Pancreas (tissue), 10 donors: ENCODE data around the gene INPP5D. TPM values are rescaled to one million over a fixed set of nuclear protein-coding genes. Genes with fewer than 3 reads are reported as not detected.

ENCODE experiments used
- ATAC-seq, 4 donors: fragments of 200-7000 bp; cut with Tn5 transposase; one replicate each; pipeline versions ENCODE4 v1.8.0 to v1.9.1; 2020; ENCODE audit warnings: mild to moderate bottlenecking in 4 of 4, moderate library complexity in 4 of 4
- DNase-seq, 6 donors: peaks; one replicate each; pipeline ENCODE4 v3.0.0-alpha.2; 2020
- FAIRE-seq: peaks from 2 replicates; lab custom pipeline; 2012; peaks lifted over from hg19 to GRCh38; lab: Jason Lieb, UNC
- H3K27ac ChIP-seq, 4 donors: fragments of 200-600 bp; sonication (generic); 1 replicate in 3 of 4; 2 replicates in 1 of 4; pipeline versions ENCODE4 v1.5.0 to v1.8.0; 2020
- H3K27me3 ChIP-seq, 4 donors: fragments of 200-600 bp; one replicate each; pipeline ENCODE4 v1.8.0; 2021
- H3K36me3 ChIP-seq, 3 donors: fragments of 200-600 bp; sonication (generic) in 1 of 3; one replicate each; pipeline versions ENCODE4 v1.5.0 to v1.8.0; 2020 to 2021
- H3K4me1 ChIP-seq, 3 donors: fragments of 200-600 bp; one replicate each; pipeline ENCODE4 v1.8.0; 2021
- H3K4me3 ChIP-seq, 4 donors: fragments of 200-600 bp; sonication (generic) in 2 of 4; one replicate each; pipeline versions ENCODE4 v1.5.0 to v1.8.0; 2020 to 2021
- H3K9me3 ChIP-seq, 4 donors: fragments of 200-600 bp; one replicate each; pipeline ENCODE4 v1.8.0; 2021
- WGBS, 2 donors: extraction: QIAGEN DNeasy Blood & Tissue Kit; methylation state at CpG; one replicate each; pipeline ENCODE4 v1.1.7; 2013; 5-methylcytosine and 5-hydroxymethylcytosine counted together
- intact Hi-C, 3 donors: fragments of 100-400 bp; cut with DNase I; formaldehyde crosslinking; loops; one replicate each; pipeline versions ENCODE4 v1.11.1 to v1.14.2; 2022
- polyA plus RNA-seq, 2 donors: library from polyadenylated mRNA; stranded (reverse); fragments of 200-250 nt; gene quantifications; one replicate each; pipeline ENCODE4 v1.2.3, GENCODE V29; 2013
- total RNA-seq, 6 donors: library from RNA; stranded (reverse); fragmentation: NEBNext Ultra II Directional in 4 of 6; extraction: Animal tissue kit (Norgen Biotek cat#: 25700) in 4 of 6; gene quantifications; one replicate each; pipeline versions ENCODE4 v1.2.1 to v1.2.4, GENCODE V29; 2021 to 2023
- TF ChIP-seq, protein P1 (sequence below), 4 donors: fragments of 200-600 bp; sonication (generic) in 3 of 4; IDR thresholded peaks; one replicate each; pipeline versions ENCODE4 v1.5.0 to v1.8.0; 2021; ENCODE audit warnings: antibody characterized with exemption in 4 of 4
- donor health status: healthy with polysubstance abuse.
- donor health status: DM: no; HTN: no; CAD: no; lungs with moderate emphysema.
- donor health status: DM: no; HTN: no; CAD: no.
- donor health status: control.
- donor health status: control.
- donor health status: Bipolar disorder and iron deficiency.
- donor health status: DM: yes; HTN: yes; CAD: no.
- donor health status: DM: no; HTN: no; CAD: no.
- donor health status: DM: no; HTN: no; CAD: no.
- donor health status: DM: yes; HTN: yes; CAD: no.

The INPP5D gene
- total and polyA plus RNA-seq, 8 donors, result 1.1 to 11.4 (median 2.3) TPM

DNA sequence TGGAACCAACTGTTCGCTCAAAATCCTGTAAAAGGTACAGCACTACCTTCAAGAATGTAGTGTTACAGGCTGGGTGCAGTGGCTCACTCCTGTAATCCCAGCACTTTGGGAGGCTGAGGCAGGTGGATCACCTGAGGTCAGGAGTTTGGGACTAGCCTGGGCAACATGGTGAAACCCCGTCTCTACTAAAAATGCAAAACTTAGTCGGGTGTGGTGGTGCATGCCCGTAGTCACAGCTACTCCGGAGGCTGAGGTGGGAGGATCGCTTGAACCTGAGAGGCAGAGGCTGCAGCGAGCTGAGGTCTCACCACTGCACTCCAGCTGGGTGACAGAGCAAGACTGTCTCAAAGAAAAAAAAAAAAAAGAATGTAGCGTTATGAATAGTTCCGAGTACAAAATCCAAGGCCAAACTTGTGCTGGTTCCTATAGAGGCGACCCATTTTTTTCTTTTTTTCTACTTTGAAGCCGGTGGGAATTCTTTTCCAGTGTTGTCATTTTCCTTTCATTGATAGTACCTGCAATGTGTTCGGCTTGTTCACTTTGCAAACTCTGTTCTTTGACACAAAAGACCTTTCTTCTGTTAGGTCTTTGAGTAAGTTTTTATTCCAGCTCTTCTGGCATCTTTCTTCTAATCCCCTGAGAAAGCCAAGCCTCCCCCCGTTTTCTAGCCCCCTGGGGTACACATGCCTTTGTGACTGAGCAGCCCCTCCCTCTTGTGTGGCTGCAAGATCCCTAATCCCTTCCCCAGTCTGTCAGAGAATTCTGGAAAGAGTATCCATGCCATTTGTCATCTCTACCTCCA lies 25.1 kb downstream of the INPP5D start:
- Histone ChIP-seq H3K9me3 (no peaks in the 10 kb centered on the region), H3K4me1 (peaks cover 0 to 4% (median 0%) of the 10 kb centered on the region in 3 donors), H3K36me3 (no peaks in the 10 kb centered on the region), H3K4me3 (no peak overlapping the region), H3K27ac (peak overlapping the region in 2 of 4 donors; percentile 68 to 70), H3K27me3 (no peaks in the 10 kb centered on the region)
- DNase-seq (no peak), ATAC-seq (no peak), FAIRE-seq (no peak)
- TF ChIP-seq, protein P1, sequence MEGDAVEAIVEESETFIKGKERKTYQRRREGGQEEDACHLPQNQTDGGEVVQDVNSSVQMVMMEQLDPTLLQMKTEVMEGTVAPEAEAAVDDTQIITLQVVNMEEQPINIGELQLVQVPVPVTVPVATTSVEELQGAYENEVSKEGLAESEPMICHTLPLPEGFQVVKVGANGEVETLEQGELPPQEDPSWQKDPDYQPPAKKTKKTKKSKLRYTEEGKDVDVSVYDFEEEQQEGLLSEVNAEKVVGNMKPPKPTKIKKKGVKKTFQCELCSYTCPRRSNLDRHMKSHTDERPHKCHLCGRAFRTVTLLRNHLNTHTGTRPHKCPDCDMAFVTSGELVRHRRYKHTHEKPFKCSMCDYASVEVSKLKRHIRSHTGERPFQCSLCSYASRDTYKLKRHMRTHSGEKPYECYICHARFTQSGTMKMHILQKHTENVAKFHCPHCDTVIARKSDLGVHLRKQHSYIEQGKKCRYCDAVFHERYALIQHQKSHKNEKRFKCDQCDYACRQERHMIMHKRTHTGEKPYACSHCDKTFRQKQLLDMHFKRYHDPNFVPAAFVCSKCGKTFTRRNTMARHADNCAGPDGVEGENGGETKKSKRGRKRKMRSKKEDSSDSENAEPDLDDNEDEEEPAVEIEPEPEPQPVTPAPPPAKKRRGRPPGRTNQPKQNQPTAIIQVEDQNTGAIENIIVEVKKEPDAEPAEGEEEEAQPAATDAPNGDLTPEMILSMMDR (IDR thresholded peaks at IDR 0.05), result no peak
- WGBS, 2 donors, result 56 to 63% methylated on average over 13 of the region's 13 CpGs
- intact Hi-C loops, result no loop called here

GRCh38 chr2:233085839-233086150 lies 25.7 kb downstream of the INPP5D start:
- Histone ChIP-seq H3K4me1 (peaks cover 0 to 4% (median 0%) of the 10 kb centered on the region in 3 donors), H3K4me3 (no peak overlapping the region), H3K36me3 (no peaks in the 10 kb centered on the region), H3K27ac (no peak overlapping the region), H3K9me3 (no peaks in the 10 kb centered on the region), H3K27me3 (no peaks in the 10 kb centered on the region)
- FAIRE-seq (no peak), DNase-seq (no peak), ATAC-seq (no peak)
- intact Hi-C loops, result no loop called here
- TF ChIP-seq, protein P1 (IDR thresholded peaks at IDR 0.05), result no peak
- 93% methylated on average over 2 of the region's 2 CpGs for WGBS, 2 donors

GRCh38 chr2:233087713-233088112 lies 27.6 kb downstream of the INPP5D start:
- H3K4me1 ChIP-seq, result peaks cover 0 to 4% (median 0%) of the 10 kb centered on the region in 3 donors
- no peak overlapping the region for H3K27ac ChIP-seq
- DNase-seq (no peak), ATAC-seq (peak in 2 of 4 donors; percentile 17 to 24), FAIRE-seq (no peak)
- intact Hi-C loops, result no loop called here
- TF ChIP-seq, protein P1 (IDR thresholded peaks at IDR 0.05), result no peak
- no peaks in the 10 kb centered on the region for H3K9me3 ChIP-seq
- no peaks in the 10 kb centered on the region for H3K36me3 ChIP-seq
- WGBS, 2 donors, result 82 to 87% methylated on average over 7 of the region's 7 CpGs
- no peaks in the 10 kb centered on the region for H3K27me3 ChIP-seq
- no peak overlapping the region for H3K4me3 ChIP-seq

DNA sequence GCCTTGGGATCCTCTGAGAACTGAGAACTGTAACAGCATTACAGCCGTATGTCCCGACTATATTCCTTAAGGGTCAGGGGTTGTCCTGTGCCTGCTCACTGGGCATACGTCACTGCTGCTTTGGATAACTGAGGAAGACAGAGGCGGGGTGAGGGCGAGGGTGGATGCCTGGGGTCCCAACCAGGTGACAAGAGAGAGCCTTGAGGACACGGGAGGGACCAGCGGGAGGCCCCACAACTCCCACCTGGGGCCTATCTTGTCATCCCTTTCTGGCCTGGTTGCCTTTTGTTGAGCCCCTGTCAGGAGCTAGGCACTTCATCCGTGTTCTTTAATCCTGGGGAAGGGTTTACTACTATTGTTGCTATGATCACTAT lies 28.8 kb downstream of the INPP5D start:
- H3K9me3 ChIP-seq, result no peaks in the 10 kb centered on the region
- FAIRE-seq (no peak), ATAC-seq (no peak), DNase-seq (no peak)
- H3K27me3 ChIP-seq, result peaks cover 0 to 3% (median 0%) of the 10 kb centered on the region in 4 donors
- no peak overlapping the region for H3K4me3 ChIP-seq
- TF ChIP-seq, protein P1 (IDR thresholded peaks at IDR 0.05), result no peak
- no peaks in the 10 kb centered on the region for H3K4me1 ChIP-seq
- no peaks in the 10 kb centered on the region for H3K36me3 ChIP-seq
- intact Hi-C loops, result no loop called here
- H3K27ac ChIP-seq, result no peak overlapping the region
- WGBS, 2 donors, result 61 to 81% methylated on average over 8 of the region's 8 CpGs

DNA sequence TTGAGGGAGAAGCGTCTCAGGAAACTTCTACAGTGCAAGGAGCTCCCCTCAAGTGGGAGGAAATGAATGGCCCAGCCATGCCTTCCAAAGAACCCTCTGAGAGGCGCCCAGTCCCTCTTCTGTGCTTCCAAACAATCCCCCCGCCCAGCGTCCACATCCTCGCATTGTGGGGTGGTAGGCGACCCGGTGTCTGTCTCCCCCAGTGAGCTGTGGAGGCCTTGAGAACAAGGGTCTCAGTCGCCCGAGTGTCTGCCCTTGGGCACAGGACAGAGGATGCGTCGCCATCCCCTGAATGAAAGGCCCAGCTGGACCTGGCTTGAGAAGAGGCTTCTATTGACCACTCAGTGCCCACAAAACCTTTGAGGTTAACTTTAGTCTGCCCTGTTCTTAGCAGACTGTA lies 29.7 kb downstream of the INPP5D start:
- H3K27me3 ChIP-seq, result peaks cover 0 to 3% (median 0%) of the 10 kb centered on the region in 4 donors
- no peak overlapping the region for H3K27ac ChIP-seq
- intact Hi-C loops, result no loop called here
- H3K4me3 ChIP-seq, result no peak overlapping the region
- no peaks in the 10 kb centered on the region for H3K4me1 ChIP-seq
- DNase-seq (no peak), ATAC-seq (no peak), FAIRE-seq (no peak)
- 79 to 90% methylated on average over 11 of the region's 11 CpGs for WGBS, 2 donors
- TF ChIP-seq, protein P1 (IDR thresholded peaks at IDR 0.05), result no peak
- no peaks in the 10 kb centered on the region for H3K36me3 ChIP-seq
- H3K9me3 ChIP-seq, result no peaks in the 10 kb centered on the region
